ENCODE measurements around the gene TMEM82.
"Not testable (repeated sequence)": the region's sequence is repeated elsewhere in the genome, so short reads cannot be mapped to it uniquely, and the experiment has no call there.

TMEM82 gene

DNA sequence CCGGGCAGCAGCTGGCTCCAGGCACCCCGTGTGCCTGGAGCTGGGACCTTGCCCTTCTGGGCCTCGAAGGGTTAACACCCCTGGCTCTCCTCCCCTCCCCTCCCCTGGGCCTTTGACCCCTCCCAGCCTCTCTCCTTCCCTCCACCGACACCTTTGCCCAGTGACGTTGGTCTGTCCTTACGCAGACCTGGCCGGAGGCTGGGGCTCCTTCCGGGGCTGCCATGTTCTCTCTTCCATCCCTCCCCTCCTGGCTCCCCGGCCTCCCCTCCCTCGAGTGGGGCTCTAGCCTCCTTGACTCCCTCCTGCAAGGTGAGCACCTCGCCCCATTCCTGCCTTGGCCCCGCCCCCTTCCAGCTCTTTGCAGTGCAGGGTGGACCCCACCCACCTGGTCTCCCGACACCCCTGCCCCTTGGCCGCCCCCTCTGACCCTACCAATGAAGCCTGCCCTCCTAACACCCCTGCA, at the start of gene TMEM82:
TSS of gene TMEM82 (plus strand) at position 161 of the 463 bp plus-strand sequence. CDS start at position 222, 61 bp downstream.
- DNase-seq, result no peak

DNA sequence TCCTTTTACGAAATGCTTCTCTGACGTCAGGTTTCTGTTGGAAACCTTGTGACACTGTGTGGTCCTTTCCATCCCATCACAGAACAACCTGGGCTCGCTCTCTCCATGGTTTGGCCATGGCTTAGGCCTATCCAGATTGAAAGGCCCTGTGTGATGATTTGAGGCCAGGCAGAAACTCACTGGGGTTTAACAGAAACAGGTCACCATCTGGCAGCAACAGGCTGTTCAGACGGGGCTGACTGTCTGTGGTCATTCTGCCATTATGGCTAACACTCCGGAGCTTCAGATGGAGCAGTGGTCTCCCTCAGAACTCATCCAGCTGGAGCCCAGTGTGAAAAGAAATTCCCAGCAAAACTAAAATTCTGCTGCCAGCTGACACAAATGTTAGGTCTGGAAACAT, 48.9 kb upstream of the TMEM82 start:
- DNase-seq, result no peak

DNA sequence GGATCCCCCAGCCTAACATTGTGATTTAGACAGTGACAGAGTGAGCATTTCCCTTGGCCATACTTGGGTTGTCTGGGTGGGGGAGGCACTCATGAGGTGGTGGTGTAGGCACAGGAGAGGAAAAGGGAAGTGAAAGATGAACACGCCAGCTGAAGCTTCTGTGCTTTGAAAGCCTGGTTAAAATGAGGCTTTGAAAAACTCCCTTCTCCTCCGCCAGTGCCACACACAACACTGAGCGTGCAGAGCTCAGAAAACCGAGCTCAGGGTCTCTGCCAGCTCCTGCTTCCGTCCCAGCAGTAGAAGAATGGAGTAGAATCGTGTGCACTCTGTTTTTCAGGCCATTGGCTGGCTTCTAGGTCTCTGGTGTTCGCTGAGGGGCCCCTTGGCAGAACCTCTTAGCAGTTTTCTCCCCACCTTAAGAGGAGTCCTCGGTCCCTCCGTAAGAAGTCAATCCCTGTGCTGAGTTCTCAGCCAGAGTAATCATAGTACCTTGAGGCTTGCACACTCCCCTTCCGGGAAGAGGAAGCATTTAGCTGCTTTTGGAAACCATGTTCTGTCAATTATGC, 45.3 kb upstream of the TMEM82 start:
- no peak for DNase-seq

DNA sequence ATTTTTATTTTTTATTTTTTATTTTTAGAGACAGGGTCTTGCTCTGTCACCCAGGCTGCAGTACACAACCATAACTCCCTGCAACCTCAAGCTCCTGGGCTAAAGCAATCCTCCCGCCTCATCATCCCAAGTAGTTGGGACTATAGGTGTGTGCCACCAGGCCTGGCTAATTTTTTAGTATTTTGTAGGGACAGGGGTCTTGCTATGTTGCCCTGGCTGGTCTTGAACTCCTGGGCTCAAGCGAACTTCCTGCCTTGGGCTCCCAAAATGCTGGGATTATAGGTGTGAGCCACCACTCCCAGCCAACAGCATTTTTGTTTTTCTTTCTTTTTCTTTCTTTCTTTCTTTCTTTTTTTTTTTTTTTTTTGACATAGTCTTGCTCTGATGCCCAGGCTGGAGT, 44.1 kb upstream of the TMEM82 start:
- no peak for DNase-seq

DNA sequence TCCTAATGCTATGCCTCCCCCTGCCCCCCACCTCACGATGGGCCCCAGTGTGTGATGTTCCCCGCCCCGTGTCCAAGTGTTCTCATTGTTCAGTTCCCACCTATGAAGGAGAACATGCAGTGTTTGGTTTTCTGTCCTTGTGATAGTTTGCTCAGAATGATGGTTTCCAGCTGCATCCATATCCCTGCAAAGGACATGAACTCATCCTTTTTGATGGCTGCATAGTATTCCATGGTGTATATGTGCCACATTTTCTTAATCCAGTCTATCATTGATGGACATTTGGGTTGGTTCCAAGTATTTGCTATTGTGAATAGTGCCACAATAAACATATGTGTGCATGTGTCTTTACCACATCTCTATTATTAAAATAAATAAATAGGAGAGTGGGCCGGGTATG, 43.0 kb upstream of the TMEM82 start:
- not testable (repeated sequence) for DNase-seq

DNA sequence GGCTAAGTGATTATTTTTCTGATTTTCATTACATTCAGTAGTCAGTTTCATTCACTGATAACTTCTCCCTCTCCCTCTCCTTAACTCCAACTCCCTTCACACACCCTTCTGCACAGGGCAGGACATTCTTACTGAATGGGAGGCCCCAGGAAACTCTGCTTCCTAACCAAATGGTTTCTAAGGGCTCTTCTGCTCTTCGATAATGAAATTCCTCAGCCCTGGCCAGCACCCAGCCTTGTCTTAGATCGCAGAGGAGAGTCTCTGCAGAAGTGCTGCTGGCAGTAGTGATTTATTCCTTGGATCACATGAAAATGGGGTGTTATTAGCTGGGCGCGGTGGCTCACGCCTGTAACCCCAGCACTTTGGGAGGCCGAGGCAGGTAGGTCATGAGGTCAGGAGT, 41.8 kb upstream of the TMEM82 start:
- no peak for DNase-seq

DNA sequence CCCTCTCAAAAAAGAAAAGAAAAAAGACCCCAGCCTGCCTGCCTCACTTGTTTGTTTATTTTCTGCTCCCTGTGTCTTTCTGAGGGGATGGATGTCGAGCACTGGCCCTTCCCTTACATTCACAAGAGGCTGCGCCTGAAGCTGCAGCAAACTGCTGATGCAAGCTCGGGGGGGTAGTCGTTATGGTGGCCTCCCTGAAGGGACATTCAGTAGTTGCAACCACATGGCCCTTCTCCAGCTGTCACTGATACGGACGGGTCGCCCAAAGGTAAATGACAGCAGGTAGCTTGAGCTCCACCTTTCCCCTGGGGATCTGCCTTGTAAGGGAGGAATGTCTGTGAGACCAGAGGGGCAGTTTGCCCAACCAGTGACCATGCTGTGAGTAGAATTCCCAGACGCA, 40.5 kb upstream of the TMEM82 start:
- no peak for DNase-seq

DNA sequence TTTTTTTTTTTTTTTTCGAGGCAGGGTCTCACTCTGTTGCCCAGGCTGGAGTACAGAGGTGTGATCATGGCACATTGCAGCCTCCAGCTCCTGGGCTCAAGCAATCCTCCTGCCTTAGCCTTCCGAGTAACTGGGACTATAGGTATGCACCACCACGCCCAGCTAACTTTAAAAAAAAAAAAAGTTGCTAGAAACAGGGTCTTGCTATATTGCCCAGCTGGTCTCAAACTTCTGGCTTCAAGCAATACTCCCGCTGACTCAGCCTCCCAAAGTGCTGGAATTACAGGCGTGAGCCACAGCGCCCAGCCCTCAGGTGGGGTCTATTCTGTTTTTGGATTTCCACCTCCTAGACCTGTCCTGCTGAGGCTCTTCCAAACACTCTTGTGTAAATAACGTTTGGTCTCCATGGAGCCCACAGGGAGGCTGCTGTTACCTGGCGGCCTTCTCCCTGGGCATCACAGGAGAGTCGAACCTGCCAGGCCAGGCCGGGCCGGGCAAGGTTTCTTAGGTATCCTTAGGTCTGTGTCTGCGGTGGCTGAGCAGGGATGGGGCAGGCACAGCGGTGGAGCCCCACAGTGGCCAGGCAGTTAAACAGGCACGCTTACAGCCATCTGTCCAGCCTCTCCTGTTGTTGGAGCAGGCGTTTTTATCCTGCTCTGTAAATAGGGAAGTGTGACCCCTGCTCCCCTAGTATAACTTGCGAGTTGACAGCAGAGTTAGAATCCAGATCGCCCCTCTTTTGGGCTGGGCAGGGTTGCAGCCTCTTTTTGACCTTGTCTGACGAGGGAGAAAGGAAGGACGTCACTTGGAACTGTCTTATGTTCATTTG, 39.4 kb upstream of the TMEM82 start:
- DNase-seq, result no peak

DNA sequence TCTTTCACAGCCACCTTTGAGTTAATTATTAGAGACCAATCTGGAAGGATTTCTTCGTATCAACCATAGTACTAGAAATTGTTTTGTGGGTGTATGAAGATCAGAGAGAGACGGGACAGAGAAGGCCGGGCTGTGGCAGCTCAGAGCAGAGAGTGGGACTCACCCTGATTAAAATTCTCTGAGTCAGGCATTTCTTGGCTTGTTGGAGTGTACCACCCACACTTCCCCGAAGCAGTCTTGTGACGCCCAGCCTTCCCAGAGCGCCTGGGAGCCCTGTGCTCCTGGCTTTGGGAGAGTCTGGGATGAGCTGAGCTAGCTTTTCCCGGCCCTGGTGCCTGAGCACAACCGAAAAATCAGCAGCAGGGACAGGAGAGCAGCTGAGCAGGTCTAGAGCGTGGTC, 38.7 kb upstream of the TMEM82 start:
- DNase-seq, result no peak

DNA sequence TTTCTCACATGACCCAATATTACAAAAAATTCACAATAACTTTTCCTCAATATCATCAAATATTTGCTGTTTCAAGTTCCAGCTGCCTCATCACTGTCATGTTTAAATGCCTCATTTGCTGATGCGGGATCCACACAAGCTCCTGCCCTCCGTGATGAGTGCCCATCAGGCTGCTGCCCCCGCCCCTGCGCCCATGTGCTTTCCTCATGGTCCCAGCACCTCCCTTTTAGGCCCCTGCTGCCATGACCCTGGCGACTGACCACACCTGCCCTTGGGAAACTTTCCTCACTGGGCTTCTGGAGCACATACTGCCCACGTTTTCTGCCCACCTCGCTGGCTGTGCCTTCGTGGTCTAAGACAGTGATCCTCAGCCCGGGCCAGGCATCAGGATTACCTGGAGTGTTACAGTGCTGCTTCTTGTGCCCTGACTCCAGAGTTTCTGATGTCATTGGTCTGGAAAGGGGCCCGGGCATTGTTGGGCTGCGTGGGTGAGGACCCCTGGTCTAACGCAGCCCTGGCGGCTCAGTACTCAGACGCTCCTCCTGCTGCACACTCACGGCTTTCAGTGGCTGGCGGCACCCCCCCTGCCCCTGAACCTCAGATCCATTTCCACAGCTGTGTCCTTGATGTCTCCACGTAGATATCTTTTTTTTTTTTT, 37.6 kb upstream of the TMEM82 start:
- DNase-seq, result no peak

DNA sequence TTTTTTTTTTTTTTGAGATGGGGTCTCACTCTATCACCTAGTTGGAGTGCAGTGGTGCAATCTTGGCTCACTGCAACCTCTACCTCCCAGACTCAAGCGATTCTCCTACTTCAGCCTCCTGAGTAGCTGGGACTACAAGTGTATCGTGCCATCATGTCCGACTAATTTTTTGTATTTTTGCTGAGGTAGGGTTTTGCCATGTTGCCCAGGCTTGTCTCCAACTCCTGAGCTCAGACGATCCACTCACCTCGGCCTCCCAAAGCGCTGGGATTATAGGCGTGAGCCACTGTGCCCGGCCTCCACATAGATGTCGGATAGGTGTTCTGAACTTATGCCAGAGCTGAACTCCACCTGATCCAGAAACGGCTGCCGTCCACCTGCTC, 37.1 kb upstream of the TMEM82 start:
- DNase-seq, result no peak

DNA sequence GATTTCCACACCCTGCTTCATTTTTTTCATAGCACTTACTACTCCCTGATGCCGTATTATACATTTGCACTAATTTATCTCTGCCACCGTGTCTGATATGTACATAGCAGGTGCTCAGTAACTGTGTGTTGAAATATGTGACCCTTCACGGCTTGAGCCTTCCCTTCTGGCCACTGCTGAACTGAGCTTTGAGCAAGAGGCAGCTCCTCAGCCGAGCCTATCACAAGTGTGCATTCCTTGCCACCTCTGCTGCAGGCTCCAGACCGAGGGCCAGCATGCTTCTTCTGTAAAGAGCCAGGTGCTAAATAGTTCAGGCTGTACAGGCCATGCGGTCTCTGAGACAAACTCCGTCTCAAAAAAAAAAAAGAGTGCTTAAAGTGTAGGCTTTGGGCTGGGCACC, 35.5 kb upstream of the TMEM82 start:
- no peak for DNase-seq

DNA sequence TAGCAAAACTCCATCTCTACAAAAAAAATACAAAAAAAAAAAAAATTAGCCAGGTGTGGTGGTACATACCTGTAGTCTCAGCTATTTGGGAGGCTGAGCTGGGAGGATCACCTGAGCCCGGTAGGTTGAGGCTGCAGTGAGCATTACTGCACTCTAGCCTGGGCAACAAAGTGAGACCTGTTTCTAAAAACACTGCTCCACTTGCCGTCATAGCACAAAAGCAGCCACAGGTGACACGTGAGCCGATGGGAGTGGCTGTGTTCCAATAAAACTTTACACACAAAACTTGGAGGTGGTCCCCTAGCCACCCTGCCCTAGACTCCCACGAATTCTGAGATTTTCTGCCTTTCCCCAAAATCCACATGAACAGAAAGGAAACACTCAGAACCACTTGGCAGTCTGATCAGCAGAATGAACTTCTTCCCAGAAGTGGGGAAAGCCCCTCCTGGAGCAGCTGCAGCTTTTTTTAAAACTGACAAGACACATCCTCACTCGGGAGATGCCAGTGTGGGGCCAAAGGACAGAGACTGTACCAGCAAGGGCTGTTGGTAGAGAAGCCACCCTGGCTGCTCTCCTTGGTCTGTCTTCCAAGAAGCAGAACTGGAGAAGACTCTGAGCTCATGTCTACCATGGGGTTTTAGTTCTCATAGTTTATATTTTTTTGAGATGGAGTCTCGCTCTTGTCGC, 34.9 kb upstream of the TMEM82 start:
- no peak for DNase-seq

DNA sequence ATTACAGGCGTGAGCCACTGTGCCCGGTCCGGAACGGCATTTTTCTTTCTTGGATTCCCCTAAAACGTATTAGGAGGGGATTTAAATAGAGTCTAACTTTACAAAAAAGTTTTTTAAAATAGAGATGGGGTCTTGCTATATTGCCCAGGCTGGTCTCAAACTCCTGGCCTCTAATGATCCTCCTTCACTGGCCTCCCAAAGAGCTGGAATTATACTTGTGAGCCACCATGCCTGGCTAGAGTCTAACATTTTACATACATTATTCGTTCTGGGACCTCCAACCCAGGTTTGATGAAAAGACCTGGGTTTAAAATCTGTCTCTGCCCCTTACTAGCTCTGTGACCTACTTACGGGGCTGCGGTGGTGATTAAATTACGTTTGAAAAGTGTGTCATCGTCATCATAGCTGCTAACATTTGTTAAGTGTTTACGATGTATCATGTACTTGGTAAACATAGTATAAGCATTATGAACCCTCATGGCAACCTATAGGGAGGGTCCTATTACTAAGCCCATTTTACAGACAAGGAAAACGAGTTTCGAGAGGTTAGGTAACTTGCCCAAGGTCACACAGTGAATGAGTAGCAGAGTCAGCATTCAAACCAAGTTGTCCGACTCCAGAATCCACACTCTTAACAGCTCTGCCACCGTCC, 33.7 kb upstream of the TMEM82 start:
- DNase-seq, result no peak

DNA sequence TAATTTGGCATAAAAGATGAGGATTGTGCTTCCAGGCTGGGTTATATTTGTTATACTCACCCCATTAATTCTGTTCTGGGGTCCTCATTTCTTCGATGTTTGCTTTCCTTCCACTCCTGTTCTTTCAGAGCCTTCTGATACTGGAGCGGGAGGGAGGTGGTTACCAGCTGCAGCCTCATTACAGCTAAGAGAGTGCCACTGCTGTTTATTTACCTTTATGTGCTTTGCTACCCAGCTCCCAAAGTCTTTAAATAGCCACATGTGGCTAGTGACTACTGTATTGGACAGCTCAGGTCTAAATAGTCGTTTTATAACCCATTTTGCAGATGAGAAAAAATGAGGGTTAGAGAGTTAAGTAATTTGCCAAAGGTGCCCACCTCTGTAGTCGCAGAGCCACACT, 33.1 kb upstream of the TMEM82 start:
- no peak for DNase-seq

DNA sequence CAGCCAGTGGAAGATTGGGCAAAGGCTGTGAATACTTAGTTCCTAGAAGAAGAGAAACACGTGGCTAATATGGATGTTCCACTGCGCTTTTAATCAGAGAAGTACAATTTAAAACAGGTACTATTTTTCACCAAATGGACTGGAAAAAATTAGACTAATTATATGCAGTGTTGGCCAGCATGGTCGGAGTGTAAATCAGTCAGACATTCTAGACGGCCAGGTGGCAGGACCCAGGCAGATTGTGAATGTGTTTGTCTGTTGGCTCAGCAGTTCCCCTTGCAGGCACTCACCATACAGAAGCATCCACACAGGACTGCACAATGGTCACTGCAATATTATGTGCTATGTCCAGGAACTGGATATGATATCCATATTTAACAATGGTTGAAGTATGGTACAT, 30.1 kb upstream of the TMEM82 start:
- DNase-seq, result no peak

DNA sequence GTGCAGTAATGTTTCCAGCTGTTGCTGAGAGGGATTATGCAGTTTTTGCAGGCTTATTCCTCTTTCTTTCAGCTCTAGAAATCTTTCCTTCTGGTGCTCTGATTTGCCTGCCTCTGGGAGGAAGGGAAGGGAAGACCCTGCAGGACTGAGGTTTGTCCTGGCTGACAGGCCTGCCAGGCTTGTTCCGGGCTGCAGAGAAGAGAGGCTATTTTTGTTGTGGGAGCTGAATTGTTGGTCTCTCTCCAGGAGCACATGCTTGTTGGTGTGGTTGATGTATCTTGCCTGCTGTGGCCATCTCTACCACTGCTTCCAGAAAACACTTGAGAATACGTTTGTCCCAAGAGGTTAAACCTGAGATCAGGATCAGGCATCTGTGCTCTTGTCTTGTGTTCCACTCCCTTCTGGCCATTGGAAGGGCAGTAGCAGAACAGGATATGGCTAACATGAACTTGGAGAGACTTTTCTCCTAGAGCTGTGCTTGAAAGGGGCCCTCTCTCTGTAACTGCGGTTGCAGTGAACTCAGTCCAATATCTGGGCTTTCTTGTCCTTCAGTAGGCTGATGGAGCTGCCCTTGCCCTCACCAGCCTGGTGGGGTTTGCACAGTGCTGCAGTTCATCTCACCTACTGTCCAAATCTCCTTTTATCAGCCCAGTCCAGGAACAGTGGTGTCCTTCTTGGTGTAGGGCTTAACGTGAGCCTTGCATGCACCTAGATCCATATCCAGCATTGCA, 27.7 kb upstream of the TMEM82 start:
- DNase-seq, result no peak

DNA sequence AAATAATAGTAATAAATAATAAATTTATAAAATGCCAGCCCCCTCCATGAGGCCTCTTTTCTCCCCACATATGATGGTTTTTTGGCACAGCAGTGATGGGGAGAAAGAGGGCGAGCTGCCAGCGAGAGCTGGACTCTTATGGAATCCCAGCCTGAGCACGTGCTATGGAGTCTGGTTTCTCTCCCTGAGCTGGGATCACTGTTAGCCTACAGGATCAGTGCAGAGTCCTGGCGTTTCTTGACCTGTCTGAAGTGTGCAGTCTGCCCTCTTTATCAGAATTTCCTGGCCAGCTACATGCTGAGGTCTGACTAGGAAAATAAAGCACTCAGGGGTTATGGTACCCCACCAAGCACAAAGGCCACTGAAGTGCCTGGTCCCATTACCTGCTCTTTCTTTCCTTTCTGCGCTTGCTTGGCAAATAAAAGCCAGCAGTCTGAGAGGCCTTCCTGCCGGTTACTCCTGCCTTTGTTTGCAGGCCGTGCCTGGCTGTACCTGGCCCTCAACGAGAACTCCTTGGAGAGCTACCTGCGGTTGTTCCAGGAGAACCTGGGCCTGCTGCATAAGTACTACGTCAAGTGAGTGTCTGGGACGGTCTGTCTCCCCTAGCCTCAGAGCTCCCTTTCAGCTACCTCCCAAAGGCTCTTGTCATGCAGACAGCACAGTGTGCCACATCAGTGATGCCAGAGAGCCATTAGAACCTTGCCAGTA, 24.7 kb upstream of the TMEM82 start:
- DNase-seq, result no peak

DNA sequence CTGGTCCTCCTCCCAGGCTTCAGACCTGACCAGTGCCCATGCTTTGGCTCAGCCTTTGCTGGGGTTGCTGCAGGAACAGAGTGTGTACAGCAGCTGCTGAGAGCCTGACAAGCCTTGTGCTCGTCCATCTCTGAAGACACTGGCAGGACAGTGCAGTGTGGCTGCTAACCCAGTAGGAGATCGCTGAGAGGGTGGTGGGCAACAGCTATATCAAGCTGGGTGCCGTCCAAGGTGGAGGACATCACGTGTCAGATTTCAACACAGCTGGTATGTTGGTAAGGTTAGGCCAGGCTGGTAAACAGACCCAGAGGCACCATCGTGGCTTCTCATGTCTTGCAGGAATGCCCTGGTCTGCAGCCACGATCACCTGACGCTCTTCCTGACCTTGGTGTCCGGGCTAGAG, 24.1 kb upstream of the TMEM82 start:
- no peak for DNase-seq

DNA sequence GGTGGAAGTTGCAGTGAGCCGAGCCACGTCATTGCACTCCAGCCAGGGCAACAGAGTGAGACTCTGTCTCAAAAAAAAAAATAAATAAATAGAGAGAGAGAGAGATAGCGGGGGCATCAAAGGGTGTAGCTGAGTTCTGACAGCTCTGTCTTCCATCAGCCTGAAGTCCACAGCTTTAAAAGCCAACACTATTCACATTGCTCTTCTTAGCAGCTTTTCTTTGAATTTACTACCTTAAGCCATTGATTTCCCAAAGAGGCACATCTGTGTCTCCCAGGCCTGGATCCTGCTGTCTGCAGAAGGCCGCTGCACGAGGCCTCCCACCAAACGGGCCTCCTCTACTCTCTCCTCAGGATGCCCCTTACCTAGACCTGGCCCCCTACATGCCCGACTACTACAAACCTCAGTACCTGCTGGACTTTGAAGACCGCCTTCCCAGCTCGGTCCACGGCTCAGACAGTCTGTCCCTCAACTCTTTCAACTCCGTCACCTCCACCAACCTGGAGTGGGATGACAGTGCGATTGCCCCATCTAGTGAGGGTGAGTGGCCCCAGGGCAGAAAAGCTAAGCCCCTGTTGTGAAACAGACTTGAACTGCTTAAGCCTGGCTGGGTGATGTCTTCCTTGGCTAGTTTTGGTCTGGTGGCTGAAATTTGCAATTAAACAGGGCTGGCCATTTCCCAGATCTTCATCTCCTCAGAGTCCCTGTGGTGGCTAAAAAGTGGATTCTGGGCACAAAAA, 22.7 kb upstream of the TMEM82 start:
- DNase-seq, result no peak

DNA sequence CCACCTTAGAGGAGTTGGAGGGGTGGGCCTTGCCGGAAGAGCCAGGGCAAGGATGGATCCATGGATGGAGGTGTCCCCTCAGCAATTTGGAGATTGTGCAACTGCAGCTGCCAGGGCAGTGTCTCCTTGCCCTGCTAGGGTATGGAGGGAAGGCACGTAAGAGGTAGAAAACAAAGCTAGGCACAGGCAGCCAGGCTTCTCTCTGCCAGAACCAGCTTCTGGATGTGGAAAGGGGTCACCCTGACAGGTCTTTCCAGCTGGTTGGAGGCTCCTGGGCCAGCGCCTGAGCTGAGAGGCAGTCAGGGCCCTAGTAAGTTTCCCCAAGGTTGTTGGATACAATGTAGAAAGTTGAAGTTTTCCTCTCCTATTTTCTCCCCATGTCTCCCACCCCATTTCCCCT, 21.4 kb upstream of the TMEM82 start:
- no peak for DNase-seq
